ENCODE results near the gene DISC1.

GRCh38 chr1:231767471-231767870, 140.9 kb downstream of the DISC1 start:
- no peak for TF ChIP-seq REST (IDR thresholded peaks at IDR 0.05; ENCODE audit: insufficient read depth in 1 of 2, low read depth in 2 of 2, low read length in 1 of 2)
- no peak for TF ChIP-seq CTCF (IDR thresholded peaks at IDR 0.05)
- no peak for TF ChIP-seq SIN3A (IDR thresholded peaks at IDR 0.05; ENCODE audit: borderline replicate concordance, insufficient read depth, low read depth, low read length)
